ENCODE results near the gene HIP1R. TPM values are rescaled to one million over a fixed set of nuclear protein-coding genes. Genes with fewer than 3 reads are reported as not detected.

Gene HIP1R
- total RNA-seq (2022) (234 and 246 TPM in 2 replicates), Bru-seq, nascent RNA (percentile 87 among the genes with signal in this experiment), BruChase-seq, experiment 1, labeled RNA remaining after a 6-hour chase (percentile 94 among the genes with signal in this experiment), BruChase-seq, experiment 2, labeled RNA remaining after a 2-hour chase (percentile 96 among the genes with signal in this experiment)
- long read RNA-seq, full-length matches to known transcripts = 88 of 183 reads
- long read RNA-seq, partial matches to known transcripts = 33 of 183 reads
- long read RNA-seq, other reads (novel, unspliced or antisense) = 62 of 183 reads

GRCh38 chr12:122834921-122835749 lies at the start of gene HIP1R:
HIP1R (plus strand) TSS chr12:122835457; CDS start chr12:122835551, 94 bp downstream.
- no peaks in the 10 kb centered on the region for H3K9me3 Mint-ChIP-seq (ENCODE audit: low read depth, unreplicated experiment)
- no peak for TF ChIP-seq CTCF (IDR thresholded peaks at IDR 0.05; ENCODE audit: unreplicated experiment)
- H3K36me3 Mint-ChIP-seq (ENCODE audit: insufficient read depth, unreplicated experiment) = peaks cover 63% of the 10 kb centered on the region
- H3K27me3 Mint-ChIP-seq (ENCODE audit: unreplicated experiment) = no peaks in the 10 kb centered on the region
- CTCF ChIA-PET = interaction anchor here (0.5 to 0.8 kb wide), 8 partner anchors 9 to 78 kb away, joined by 3 to 5 read pairs (median 3); no protein-coding TSS in a partner anchor
- intact Hi-C loops (cut with micrococcal nuclease; ENCODE audit: unreplicated experiment) = no loop called here
- BruUV-seq (replicated peaks) = no TSS peak
- peak; percentile 71 for DNase-seq
- peak within 1 kb of the TSS; percentile 85 for H3K4me3 Mint-ChIP-seq (ENCODE audit: low read depth, unreplicated experiment)
- H3K4me1 Mint-ChIP-seq (ENCODE audit: low read depth, unreplicated experiment) = peaks cover 55% of the 10 kb centered on the region
- H3K27ac Mint-ChIP-seq (ENCODE audit: unreplicated experiment) = peak within 1 kb of the TSS; percentile 92

- no peak for TF ChIP-seq CTCF (IDR thresholded peaks at IDR 0.05; ENCODE audit: unreplicated experiment)
- Mint-ChIP-seq H3K36me3 (ENCODE audit: insufficient read depth, unreplicated experiment) (no peaks in the 10 kb centered on the region), H3K9me3 (ENCODE audit: low read depth, unreplicated experiment) (no peaks in the 10 kb centered on the region), H3K4me3 (ENCODE audit: low read depth, unreplicated experiment) (no peak overlapping the region), H3K4me1 (ENCODE audit: low read depth, unreplicated experiment) (peaks cover 15% of the 10 kb centered on the region), H3K27me3 (ENCODE audit: unreplicated experiment) (no peaks in the 10 kb centered on the region), H3K27ac (ENCODE audit: unreplicated experiment) (no peak overlapping the region)
- intact Hi-C loops (cut with micrococcal nuclease; ENCODE audit: unreplicated experiment) = no loop called here
- CTCF ChIA-PET = no interaction called here
- DNase-seq = no peak
- no TSS peak for BruUV-seq (replicated peaks)
Observed at GRCh38 chr12:122785503-122785902, 49.8 kb upstream of the HIP1R start.

- peaks cover 15% of the 10 kb centered on the region for H3K4me1 Mint-ChIP-seq (ENCODE audit: low read depth, unreplicated experiment)
- TF ChIP-seq CTCF (IDR thresholded peaks at IDR 0.05; ENCODE audit: unreplicated experiment) = no peak
- H3K27ac Mint-ChIP-seq (ENCODE audit: unreplicated experiment) = no peak overlapping the region
- H3K9me3 Mint-ChIP-seq (ENCODE audit: low read depth, unreplicated experiment) = no peaks in the 10 kb centered on the region
- intact Hi-C loops (cut with micrococcal nuclease; ENCODE audit: unreplicated experiment) = no loop called here
- DNase-seq = no peak
- H3K4me3 Mint-ChIP-seq (ENCODE audit: low read depth, unreplicated experiment) = no peak overlapping the region
- CTCF ChIA-PET = no interaction called here
- no peaks in the 10 kb centered on the region for H3K36me3 Mint-ChIP-seq (ENCODE audit: insufficient read depth, unreplicated experiment)
- BruUV-seq (replicated peaks) = no TSS peak
- H3K27me3 Mint-ChIP-seq (ENCODE audit: unreplicated experiment) = no peaks in the 10 kb centered on the region
Observed at GRCh38 chr12:122788387-122788786, 46.9 kb upstream of the HIP1R start.

- Mint-ChIP-seq H3K9me3 (ENCODE audit: low read depth, unreplicated experiment) (no peaks in the 10 kb centered on the region), H3K36me3 (ENCODE audit: insufficient read depth, unreplicated experiment) (no peaks in the 10 kb centered on the region), H3K27me3 (ENCODE audit: unreplicated experiment) (no peaks in the 10 kb centered on the region), H3K4me3 (ENCODE audit: low read depth, unreplicated experiment) (no peak overlapping the region), H3K4me1 (ENCODE audit: low read depth, unreplicated experiment) (peaks cover 15% of the 10 kb centered on the region), H3K27ac (ENCODE audit: unreplicated experiment) (no peak overlapping the region)
- no peak for TF ChIP-seq CTCF (IDR thresholded peaks at IDR 0.05; ENCODE audit: unreplicated experiment)
- CTCF ChIA-PET = no interaction called here
- intact Hi-C loops (cut with micrococcal nuclease; ENCODE audit: unreplicated experiment) = loop anchor here (5.0 kb wide), 1 partner anchor 73 kb away; no protein-coding TSS in a partner anchor
- no peak for DNase-seq
- no TSS peak for BruUV-seq (replicated peaks)
Observed at GRCh38 chr12:122789637-122790036, 45.6 kb upstream of the HIP1R start.

Measured in Calu3 (cell line).